Endodermal cell (in vitro differentiated cells): ENCODE measurements around the gene MYH14. TPM values are rescaled to one million over a fixed set of nuclear protein-coding genes. Genes with fewer than 3 reads are reported as not detected.

Experiments
- DNase-seq: peaks from one replicate; pipeline ENCODE4 v3.0.0-alpha.2; 2017
- H3K27ac ChIP-seq: 2 replicates; pipeline ENCODE4 v1.5.1; 2013; ENCODE audit warnings: mild to moderate bottlenecking, low read depth, low read length, moderate library complexity
- H3K27me3 ChIP-seq: 2 replicates; pipeline ENCODE4 v1.6.1; 2013; ENCODE audit warnings: mild to moderate bottlenecking, low read length, moderate library complexity; ENCODE audit not compliant: insufficient read depth, control insufficient read depth, poor library complexity, severe bottlenecking
- H3K36me3 ChIP-seq: 2 replicates; pipeline ENCODE4 v1.7.0; 2013; ENCODE audit warnings: mild to moderate bottlenecking, low read length, moderate library complexity; ENCODE audit not compliant: control insufficient read depth, insufficient read depth
- H3K4me1 ChIP-seq: one replicate; pipeline ENCODE4 v1.7.0; 2013; ENCODE audit warnings: low read length; ENCODE audit not compliant: control insufficient read depth, insufficient read depth
- H3K4me3 ChIP-seq: 2 replicates; pipeline ENCODE4 v1.5.1; 2013; ENCODE audit warnings: mild to moderate bottlenecking, low read length, moderate library complexity
- H3K9ac ChIP-seq: 2 replicates; pipeline ENCODE4 v1.6.1; 2013; ENCODE audit warnings: mild to moderate bottlenecking, low read length, moderate library complexity; ENCODE audit not compliant: poor library complexity, severe bottlenecking; ENCODE audit errors: extremely low read depth
- H3K9me3 ChIP-seq: 2 replicates; pipeline ENCODE4 v1.6.1; 2013; ENCODE audit warnings: mild to moderate bottlenecking, low read length, moderate library complexity; ENCODE audit not compliant: control insufficient read depth
- H3K27ac Mint-ChIP-seq: 2 replicates; pipeline ENCODE4 v1.8.0; 2020; ENCODE audit warnings: mixed read lengths
- H3K27me3 Mint-ChIP-seq: 2 replicates; pipeline ENCODE4 v1.8.0; 2021; ENCODE audit warnings: mild to moderate bottlenecking, mixed read lengths; ENCODE audit not compliant: insufficient read depth
- H3K36me3 Mint-ChIP-seq: 2 replicates; pipeline ENCODE4 v1.8.0; 2020; ENCODE audit warnings: low read depth, mixed read lengths
- H3K4me1 Mint-ChIP-seq: 2 replicates; pipeline ENCODE4 v1.8.0; 2020; ENCODE audit warnings: mixed read lengths
- H3K4me3 Mint-ChIP-seq: 2 replicates; pipeline ENCODE4 v1.8.0; 2020; ENCODE audit warnings: mild to moderate bottlenecking, moderate library complexity, mixed read lengths
- H3K9me3 Mint-ChIP-seq: 2 replicates; pipeline ENCODE4 v1.8.0; 2020; ENCODE audit warnings: mild to moderate bottlenecking, mixed read lengths
- CTCF ChIP-seq: fragments of 200-600 bp; sonication (generic); conservative IDR thresholded peaks from 2 replicates; pipeline ENCODE4 v1.5.0; 2021; ENCODE audit warnings: antibody characterized with exemption, mild to moderate bottlenecking
- WGBS, 2 experiments: methylation state at CpG; one replicate each; pipeline versions ENCODE4 v1.1.5 to v1.1.7; 2013; ENCODE audit warnings: missing lambda C conversion rate in 2 of 2, mixed read lengths in 1 of 2; ENCODE audit not compliant: insufficient coverage in 1 of 2, insufficient read length in 1 of 2; 5-methylcytosine and 5-hydroxymethylcytosine counted together
- total RNA-seq, 2 donors: library from RNA; stranded (reverse); fragmentation: NEBNext Ultra II Directional in 1 of 2; extraction: Animal tissue kit (Norgen Biotek cat#: 25700) in 1 of 2; gene quantifications; 2 replicates in 1 of 2; 3 replicates in 1 of 2; pipeline ENCODE4 v1.2.1, GENCODE V29; 2021

The MYH14 gene
- total RNA-seq, 2 donors from 2014 or later, result 12.8 to 16.7 TPM

- Mint-ChIP-seq H3K36me3 (peaks cover 10% of the 10 kb centered on the region), H3K4me1 (peaks cover 21% of the 10 kb centered on the region), H3K4me3 (no peak overlapping the region), H3K27ac (no peak overlapping the region), H3K27me3 (peaks cover 40% of the 10 kb centered on the region), H3K9me3 (peaks cover 9% of the 10 kb centered on the region)
- Histone ChIP-seq H3K36me3 (no peaks in the 10 kb centered on the region), H3K4me3 (no peak overlapping the region), H3K4me1 (no peaks in the 10 kb centered on the region), H3K9ac (no peak overlapping the region), H3K27me3 (peaks cover 17% of the 10 kb centered on the region), H3K9me3 (no peaks in the 10 kb centered on the region), H3K27ac (no peak overlapping the region)
- 87 to 90% methylated on average over 6 to 12 of the region's 12 CpGs for WGBS, 2 experiments
- DNase-seq, result no peak
- no peak for TF ChIP-seq CTCF
Observed at GRCh38 chr19:50323782-50324133, 120.3 kb downstream of the MYH14 start.

- Histone ChIP-seq H3K4me1 (no peaks in the 10 kb centered on the region), H3K4me3 (no peak overlapping the region), H3K36me3 (no peaks in the 10 kb centered on the region), H3K9ac (no peak overlapping the region), H3K27me3 (peaks cover 17% of the 10 kb centered on the region), H3K9me3 (no peaks in the 10 kb centered on the region), H3K27ac (no peak overlapping the region)
- WGBS, 2 experiments, result 80 to 87% methylated on average over 8 to 11 of the region's 11 CpGs
- peaks cover 7% of the 10 kb centered on the region for H3K36me3 Mint-ChIP-seq
- no peak overlapping the region for H3K27ac Mint-ChIP-seq
- TF ChIP-seq CTCF, result no peak
- no peak overlapping the region for H3K4me3 Mint-ChIP-seq
- H3K27me3 Mint-ChIP-seq, result peaks cover 39% of the 10 kb centered on the region
- H3K9me3 Mint-ChIP-seq, result peaks cover 9% of the 10 kb centered on the region
- peaks cover 21% of the 10 kb centered on the region for H3K4me1 Mint-ChIP-seq
- no peak for DNase-seq
Observed at GRCh38 chr19:50324331-50324730, 120.9 kb downstream of the MYH14 start.

GRCh38 chr19:50325310-50326100 is 122.1 kb downstream of the MYH14 start:
- Mint-ChIP-seq H3K4me3 (peak overlapping the region; percentile 44), H3K27ac (no peak overlapping the region), H3K4me1 (peaks cover 25% of the 10 kb centered on the region), H3K27me3 (peaks cover 47% of the 10 kb centered on the region), H3K9me3 (peaks cover 13% of the 10 kb centered on the region), H3K36me3 (peaks cover 7% of the 10 kb centered on the region)
- peak; percentile 98 for DNase-seq
- Histone ChIP-seq H3K27me3 (peaks cover 17% of the 10 kb centered on the region), H3K27ac (no peak overlapping the region), H3K4me1 (no peaks in the 10 kb centered on the region), H3K36me3 (no peaks in the 10 kb centered on the region), H3K9me3 (no peaks in the 10 kb centered on the region), H3K4me3 (peak overlapping the region; percentile 40), H3K9ac (no peak overlapping the region)
- 4 to 33% methylated on average over 9 to 45 of the region's 48 CpGs for WGBS, 2 experiments
- TF ChIP-seq CTCF, result no peak
